ENCODE data around the gene KRT17.
"Not testable (repeated sequence)": the region's sequence is repeated elsewhere in the genome, so short reads cannot be mapped to it uniquely, and the experiment has no call there.

Gene KRT17

DNA sequence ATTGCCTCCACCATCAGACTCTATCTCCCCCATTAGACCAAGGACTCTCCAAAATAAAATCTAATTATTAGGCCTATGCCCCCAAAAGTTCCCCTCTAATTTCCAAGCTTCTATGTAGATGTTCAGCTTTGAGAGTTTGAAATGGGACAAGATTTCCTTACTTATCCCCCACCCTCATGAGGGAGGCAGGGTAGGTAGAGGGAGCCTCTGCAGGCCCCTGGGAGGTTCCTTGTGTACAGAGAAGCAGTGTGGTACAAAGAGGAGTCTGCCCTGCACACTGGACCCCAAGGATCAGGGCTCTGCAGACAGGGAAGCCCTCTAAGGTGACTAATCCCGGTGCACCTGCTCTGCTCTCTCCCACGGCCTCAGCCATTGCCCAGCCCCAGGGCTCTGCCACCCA, 2.5 kb downstream of the KRT17 start:
- in situ Hi-C loops (cut with HindIII; ENCODE audit: low sequenced_read_pairs) = no loop called here

- in situ Hi-C loops (cut with HindIII; ENCODE audit: low sequenced_read_pairs) = not testable (repeated sequence)
These were observed 2.9 kb downstream of the KRT17 start for GRCh38 chr17:41621435-41621817.

DNA sequence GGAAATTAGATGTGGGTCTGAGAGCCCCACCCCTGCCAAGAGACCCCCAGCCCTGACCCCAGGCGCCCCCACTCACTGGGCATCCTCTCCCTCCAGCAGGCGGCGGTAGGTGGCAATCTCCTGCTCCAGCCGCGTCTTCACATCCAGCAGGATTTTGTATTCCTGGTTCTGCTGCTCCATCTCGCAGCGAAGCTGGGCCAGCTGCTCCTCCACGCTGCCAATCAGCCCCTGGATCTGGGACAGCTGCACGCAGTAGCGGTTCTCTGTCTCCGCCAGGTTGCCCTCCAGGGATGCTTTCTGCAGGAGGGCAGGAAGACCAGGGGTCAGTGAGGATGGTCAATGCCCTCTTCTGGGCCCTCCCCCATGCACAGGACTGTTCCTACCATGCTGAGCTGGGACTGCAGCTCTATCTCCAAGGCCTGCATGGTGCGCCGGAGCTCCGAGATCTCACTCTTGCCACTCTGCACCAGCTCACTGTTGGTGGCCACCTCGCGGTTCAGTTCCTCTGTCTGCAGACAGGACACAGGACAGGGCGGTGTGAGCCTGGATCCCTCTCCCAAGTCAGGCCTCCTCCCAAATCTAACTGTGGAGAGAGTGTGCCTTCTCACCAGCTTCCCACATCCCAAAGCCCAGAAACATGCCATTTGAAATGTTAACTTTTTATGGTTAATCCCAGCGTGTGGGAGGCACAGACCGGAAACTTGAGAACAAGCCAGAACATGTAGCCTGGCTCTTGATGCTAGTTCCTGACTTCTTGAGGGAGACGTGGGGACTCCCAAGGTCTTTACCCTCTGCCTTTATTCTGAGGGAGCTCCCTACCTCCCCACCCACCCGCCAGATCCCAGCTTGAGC, 3.6 kb downstream of the KRT17 start:
- in situ Hi-C loops (cut with HindIII; ENCODE audit: low sequenced_read_pairs) = no loop called here

- in situ Hi-C loops (cut with HindIII; ENCODE audit: low sequenced_read_pairs) = loop anchor here (5.0 kb wide), 1 partner anchor 68 kb away; no protein-coding TSS in a partner anchor
These were observed 4.3 kb downstream of the KRT17 start for GRCh38 chr17:41619927-41620582.

DNA sequence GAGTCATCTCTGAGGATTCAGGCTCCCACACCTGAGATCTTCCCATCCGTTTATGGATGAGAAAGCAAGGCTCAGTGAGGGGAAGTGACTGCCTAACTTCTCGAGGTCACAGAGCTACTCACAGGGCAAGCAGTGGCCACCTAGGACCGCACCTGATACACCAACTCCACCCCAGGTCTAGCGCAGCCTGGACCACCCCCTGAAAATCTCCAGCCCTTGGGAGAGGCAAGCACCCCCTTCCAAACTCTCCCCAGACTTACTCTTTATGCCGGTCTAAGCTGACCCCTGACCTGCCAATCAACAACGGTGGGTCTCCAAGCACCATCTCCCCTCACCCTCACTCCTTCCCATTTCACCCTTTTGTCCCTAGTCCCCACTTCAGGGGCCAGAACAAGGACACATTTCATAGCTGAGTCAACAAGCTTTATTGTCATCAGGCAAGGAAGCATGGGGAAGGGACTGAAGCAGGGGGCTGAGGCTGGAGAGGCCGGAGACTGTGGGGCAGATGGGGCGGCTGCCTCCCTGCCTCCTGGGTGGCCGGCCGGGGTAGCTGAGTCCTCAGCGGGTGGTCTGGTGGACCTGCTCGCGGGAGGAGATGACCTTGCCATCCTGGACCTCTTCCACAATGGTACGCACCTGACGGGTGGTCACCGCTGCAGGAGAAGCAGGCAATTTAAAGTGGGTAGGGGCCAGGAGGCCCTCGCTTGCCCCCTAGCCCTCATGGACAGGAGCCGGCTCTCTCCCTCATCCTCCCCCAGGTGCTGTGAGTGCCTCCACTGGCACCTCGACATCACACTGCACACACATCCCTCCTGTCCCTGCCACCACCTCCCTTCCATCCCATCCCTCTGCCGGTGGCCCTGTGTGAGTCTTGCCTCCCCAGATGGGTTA, 5.1 kb downstream of the KRT17 start:
- in situ Hi-C loops (cut with HindIII; ENCODE audit: low sequenced_read_pairs) = loop anchor here (5.0 kb wide), 1 partner anchor 67 kb away; no protein-coding TSS in a partner anchor

DNA sequence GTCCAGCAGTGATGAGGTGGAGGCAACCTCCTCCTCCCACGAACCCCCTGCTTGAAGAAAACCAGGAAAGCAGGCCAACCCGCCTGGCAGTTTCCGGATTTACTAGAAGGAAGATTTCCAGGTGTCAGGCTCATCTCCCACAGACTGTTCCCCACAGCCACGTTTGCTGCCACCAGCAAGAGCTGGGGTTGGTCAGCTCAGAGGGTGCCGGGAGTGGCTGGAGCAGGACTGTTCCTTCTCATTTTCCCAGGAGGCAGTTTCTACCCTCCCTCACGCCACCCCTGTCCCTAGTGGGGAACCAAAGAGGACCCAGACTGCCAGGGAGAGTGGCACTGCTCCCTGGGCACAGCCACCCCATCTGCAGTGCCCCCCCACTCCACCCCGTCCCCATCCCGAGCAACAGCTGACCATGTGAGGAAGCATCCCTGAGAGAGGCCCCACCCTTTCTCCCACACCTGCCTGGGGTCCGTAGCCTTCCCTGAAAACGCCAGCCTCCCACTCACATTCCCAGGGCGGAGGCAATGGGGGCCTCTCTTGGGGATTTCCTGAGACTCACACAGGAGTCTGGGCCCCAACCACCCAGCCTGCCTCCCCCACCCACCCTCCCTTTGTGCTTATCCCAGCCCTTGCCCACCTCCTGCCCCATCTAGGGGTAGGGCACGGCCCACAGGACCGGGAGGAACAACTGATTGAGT, 5.9 kb downstream of the KRT17 start:
- in situ Hi-C loops (cut with HindIII; ENCODE audit: low sequenced_read_pairs) = loop anchor here (5.0 kb wide), 1 partner anchor 66 kb away; no protein-coding TSS in a partner anchor

GRCh38 chr17:41617698-41618097, 6.7 kb downstream of the KRT17 start:
- in situ Hi-C loops (cut with HindIII; ENCODE audit: low sequenced_read_pairs) = loop anchor here (5.0 kb wide), 1 partner anchor 65 kb away; no protein-coding TSS in a partner anchor

- in situ Hi-C loops (cut with HindIII; ENCODE audit: low sequenced_read_pairs) = loop anchor here (5.0 kb wide), 1 partner anchor 65 kb away; no protein-coding TSS in a partner anchor
These were observed 7.2 kb downstream of the KRT17 start for GRCh38 chr17:41617136-41617535.

- in situ Hi-C loops (cut with HindIII; ENCODE audit: low sequenced_read_pairs) = loop anchor here (5.0 kb wide), 1 partner anchor 64 kb away; no protein-coding TSS in a partner anchor
These were observed 7.9 kb downstream of the KRT17 start for GRCh38 chr17:41616486-41616885.

DNA sequence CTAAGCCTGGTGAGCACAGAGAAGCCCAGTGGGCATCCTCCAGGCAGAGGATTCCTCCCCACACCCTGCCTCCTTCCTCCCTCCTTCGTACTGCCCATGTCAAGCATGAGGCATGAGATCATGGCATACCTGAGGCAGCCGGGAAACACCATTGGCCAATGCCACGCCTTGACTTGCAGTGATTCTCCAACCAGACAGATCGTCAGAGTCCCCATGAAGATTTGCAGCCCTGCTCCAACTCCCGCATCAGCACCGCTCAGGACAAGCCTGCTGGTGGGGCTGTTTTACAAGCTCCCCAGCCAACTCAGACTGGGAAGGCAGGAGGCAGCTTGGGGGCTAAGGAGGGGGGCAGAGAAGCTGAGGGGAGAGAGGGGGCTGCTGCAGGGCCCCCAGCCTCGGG, 8.9 kb downstream of the KRT17 start:
- in situ Hi-C loops (cut with HindIII; ENCODE audit: low sequenced_read_pairs) = loop anchor here (5.0 kb wide), 1 partner anchor 63 kb away; no protein-coding TSS in a partner anchor

GRCh38 chr17:41614767-41615166, 9.6 kb downstream of the KRT17 start:
- in situ Hi-C loops (cut with HindIII; ENCODE audit: low sequenced_read_pairs) = loop anchor here (5.0 kb wide), 1 partner anchor 62 kb away; no protein-coding TSS in a partner anchor

DNA sequence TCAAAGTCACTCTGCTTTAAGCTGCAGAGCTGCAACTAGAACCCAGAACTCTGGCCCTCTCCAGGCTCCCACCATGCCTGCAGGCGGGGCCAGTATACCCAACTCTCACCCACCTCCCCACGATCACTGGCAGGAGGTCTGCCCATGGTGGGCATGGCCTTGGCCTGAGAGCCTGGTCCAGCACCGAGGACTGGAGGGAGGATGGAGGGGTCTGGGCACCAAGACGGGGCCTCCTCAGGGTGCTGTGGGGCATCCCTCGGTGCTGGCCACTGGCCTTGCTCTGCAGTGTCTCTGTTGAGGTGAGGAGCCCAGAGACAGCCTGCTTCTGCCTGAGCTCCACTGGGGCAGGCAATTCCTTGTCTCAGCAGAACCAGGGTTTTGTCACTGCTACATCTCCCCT, 10.3 kb downstream of the KRT17 start:
- in situ Hi-C loops (cut with HindIII; ENCODE audit: low sequenced_read_pairs) = no loop called here

- in situ Hi-C loops (cut with HindIII; ENCODE audit: low sequenced_read_pairs) = no loop called here
These were observed 10.9 kb downstream of the KRT17 start for GRCh38 chr17:41613277-41614082.

- in situ Hi-C loops (cut with HindIII; ENCODE audit: low sequenced_read_pairs) = not testable (repeated sequence)
These were observed 11.8 kb downstream of the KRT17 start, which contains the start of gene KRT16 for GRCh38 chr17:41612376-41613160. Gene KRT16, minus strand, starts transcription at chr17:41612767. Its CDS starts 79 bp downstream, at chr17:41612688.

DNA sequence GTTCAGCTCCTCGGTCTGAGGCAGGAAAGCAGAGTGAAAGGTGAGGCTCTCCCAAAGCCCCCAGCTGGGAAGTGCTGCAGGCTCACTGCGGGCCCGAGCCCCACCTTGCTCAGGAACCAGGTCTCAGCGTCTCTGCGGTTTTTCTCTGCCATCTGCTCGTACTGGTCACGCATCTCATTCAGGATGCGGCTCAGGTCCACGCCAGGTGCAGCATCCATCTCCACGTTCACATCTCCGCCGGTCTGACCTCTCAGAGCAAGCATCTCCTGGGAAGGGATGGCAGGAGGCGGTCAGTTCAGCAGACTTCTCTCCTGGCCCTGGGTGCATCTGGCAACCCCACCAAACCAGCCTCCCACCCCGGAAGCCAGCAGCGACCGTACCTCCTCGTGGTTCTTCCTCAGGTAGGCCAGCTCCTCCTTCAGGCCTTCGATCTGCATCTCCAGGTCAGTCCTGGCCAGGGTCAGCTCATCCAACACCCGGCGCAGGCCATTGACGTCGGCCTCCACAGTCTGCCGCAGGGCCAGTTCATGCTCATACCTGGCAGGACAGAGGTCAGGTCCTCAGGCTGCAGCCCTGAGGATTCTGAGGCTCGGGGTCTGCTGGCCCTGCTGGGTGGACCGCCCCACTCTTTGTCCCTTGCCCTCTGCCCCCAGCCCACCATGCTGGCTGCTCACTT, 13.3 kb downstream of the KRT17 start:
- in situ Hi-C loops (cut with HindIII; ENCODE audit: low sequenced_read_pairs) = no loop called here

- in situ Hi-C loops (cut with HindIII; ENCODE audit: low sequenced_read_pairs) = not testable (repeated sequence)
These were observed 14.3 kb downstream of the KRT17 start for GRCh38 chr17:41610061-41610517.

GRCh38 chr17:41606930-41607329, 17.4 kb downstream of the KRT17 start:
- in situ Hi-C loops (cut with HindIII; ENCODE audit: low sequenced_read_pairs) = not testable (repeated sequence)

GRCh38 chr17:41602524-41602923, 21.9 kb downstream of the KRT17 start:
- in situ Hi-C loops (cut with HindIII; ENCODE audit: low sequenced_read_pairs) = no loop called here

All from endothelial cell of hepatic sinusoid (primary cell).